GM12891 (cell line): Measurements from ENCODE around the gene DHCR7.

ENCODE experiments used
- DNase-seq: peaks from one replicate; pipeline ENCODE4 v3.0.0; 2011; ENCODE audit warnings: low spot score; ENCODE audit not compliant: insufficient read length
- FAIRE-seq: peaks from 2 replicates; lab custom pipeline; 2011; peaks lifted over from hg19 to GRCh38; lab: Jason Lieb, UNC
- PAX5 ChIP-seq: IDR thresholded peaks from 2 replicates; pipeline ENCODE4 v1.6.1; 2011; ENCODE audit warnings: low read length, moderate library complexity, mild to moderate bottlenecking; ENCODE audit not compliant: insufficient read depth, severe bottlenecking
- POLR2A ChIP-seq: IDR thresholded peaks from 2 replicates; pipeline ENCODE4 v1.6.1; 2011; ENCODE audit warnings: low read depth, low read length, control low read depth
- POLR2AphosphoS5 ChIP-seq: IDR thresholded peaks from 2 replicates; pipeline ENCODE4 v1.6.1; 2011; ENCODE audit warnings: low read depth, low read length, control low read depth
- POU2F2 ChIP-seq: IDR thresholded peaks from 2 replicates; pipeline ENCODE4 v1.6.1; 2011; ENCODE audit warnings: low read depth, mild to moderate bottlenecking, control low read depth, low read length, moderate library complexity
- SPI1 ChIP-seq: IDR thresholded peaks from 2 replicates; pipeline ENCODE4 v1.6.1; 2011; ENCODE audit warnings: low read depth, low read length, control low read depth
- TAF1 ChIP-seq: IDR thresholded peaks from 2 replicates; pipeline ENCODE4 v1.6.1; 2011; ENCODE audit warnings: low read depth, low read length, control low read depth

Gene DHCR7

DNA sequence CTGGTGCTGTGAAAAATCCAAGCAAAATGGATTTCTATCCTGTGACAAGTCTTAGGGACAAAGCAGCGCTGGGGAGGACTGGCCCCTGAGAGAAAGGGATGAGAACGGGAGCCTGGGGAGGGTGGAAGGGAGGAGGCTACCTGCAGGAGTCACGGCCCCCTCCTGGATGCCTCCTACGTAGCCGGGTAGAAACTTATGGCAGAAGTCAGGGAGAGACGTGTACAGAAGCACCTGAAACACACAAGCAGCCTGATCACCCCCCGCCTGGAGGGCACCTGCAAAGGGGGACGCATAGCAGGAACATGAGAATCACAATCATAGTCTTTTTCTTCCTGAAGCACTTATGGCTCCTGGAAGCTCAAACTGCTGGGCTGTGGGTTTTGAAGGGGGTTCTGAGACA lies 6.1 kb downstream of the DHCR7 start:
- TF ChIP-seq PAX5 (no peak), POLR2A (no peak), POLR2AphosphoS5 (no peak), SPI1 (no peak), TAF1 (no peak), POU2F2 (no peak)
- FAIRE-seq (no peak), DNase-seq (no peak)

DNA sequence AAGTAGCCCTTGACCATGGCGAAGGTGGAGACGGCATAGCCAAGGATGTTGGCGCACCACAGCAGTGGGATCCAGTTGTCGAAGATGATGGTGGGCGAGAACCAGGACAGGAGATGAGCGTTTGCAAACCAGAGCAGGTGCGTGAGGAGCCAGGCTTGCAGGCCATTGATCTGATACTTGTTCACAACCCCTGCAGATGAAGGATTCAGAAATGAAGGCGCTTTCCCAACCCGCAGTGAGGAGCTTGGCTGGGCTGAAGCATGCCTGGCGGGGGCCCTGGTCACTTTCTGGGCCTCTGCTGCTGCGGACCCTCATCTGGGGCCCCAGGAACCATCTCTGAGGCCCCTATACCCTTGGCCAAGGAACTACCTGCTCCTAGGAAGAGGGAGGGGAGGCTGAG lies 6.9 kb downstream of the DHCR7 start:
- DNase-seq (no peak), FAIRE-seq (no peak)
- no peak for TF ChIP-seq SPI1
- TF ChIP-seq POLR2A = no peak
- no peak for TF ChIP-seq PAX5
- TF ChIP-seq TAF1 = no peak

GRCh38 chr11:71440021-71440755 lies 8.0 kb downstream of the DHCR7 start:
- FAIRE-seq (no peak), DNase-seq (no peak)
- TF ChIP-seq TAF1 (no peak), POLR2AphosphoS5 (no peak), POU2F2 (no peak), SPI1 (no peak), PAX5 (no peak), POLR2A (no peak)

- no peak for FAIRE-seq
- DNase-seq = no peak
- TF ChIP-seq POLR2A = no peak
- no peak for TF ChIP-seq SPI1
- no peak for TF ChIP-seq POU2F2
- no peak for TF ChIP-seq TAF1
- no peak for TF ChIP-seq PAX5
- TF ChIP-seq POLR2AphosphoS5 = no peak
Measured at GRCh38 chr11:71438650-71439049, 9.5 kb downstream of the DHCR7 start.

GRCh38 chr11:71437879-71438278 lies 10.3 kb downstream of the DHCR7 start:
- no peak for FAIRE-seq
- no peak for DNase-seq
- TF ChIP-seq POU2F2 = no peak
- TF ChIP-seq PAX5 = no peak
- no peak for TF ChIP-seq POLR2AphosphoS5
- no peak for TF ChIP-seq SPI1
- TF ChIP-seq POLR2A = no peak

DNA sequence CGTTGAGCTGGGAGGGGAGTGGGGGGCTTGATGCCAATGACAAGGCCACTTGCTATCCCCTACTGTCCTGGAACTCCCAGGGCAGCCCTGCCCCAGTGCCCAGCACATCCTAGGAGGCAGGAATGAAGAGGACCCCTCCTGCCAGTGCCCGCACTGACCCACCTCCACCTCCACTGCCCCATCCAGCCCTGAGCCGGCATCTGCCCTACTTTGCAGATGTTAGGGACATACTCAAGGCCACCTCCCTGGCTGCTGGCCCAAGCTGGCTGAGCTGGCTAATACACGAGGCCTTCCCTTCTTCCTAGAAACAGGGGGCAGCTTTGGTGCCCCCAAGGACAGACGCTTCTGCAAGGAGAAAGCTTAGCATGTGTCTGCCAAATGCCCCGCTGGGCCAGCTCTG lies 10.8 kb downstream of the DHCR7 start:
- no peak for FAIRE-seq

GRCh38 chr11:71436861-71437260 lies 11.3 kb downstream of the DHCR7 start:
- DNase-seq (no peak), FAIRE-seq (no peak)
- no peak for TF ChIP-seq TAF1
- no peak for TF ChIP-seq SPI1
- TF ChIP-seq POLR2A = no peak
- no peak for TF ChIP-seq POLR2AphosphoS5
- TF ChIP-seq POU2F2 = no peak
- TF ChIP-seq PAX5 = no peak

More for the DNA sequence above, 10.8 kb downstream of the DHCR7 start:
- no peak for DNase-seq
- no peak for TF ChIP-seq TAF1
- no peak for TF ChIP-seq PAX5

GRCh38 chr11:71435278-71435951 lies 12.8 kb downstream of the DHCR7 start:
- DNase-seq (no peak), FAIRE-seq (no peak)
- no peak for TF ChIP-seq SPI1
- TF ChIP-seq TAF1 = no peak
- TF ChIP-seq POU2F2 = no peak
- no peak for TF ChIP-seq PAX5
- no peak for TF ChIP-seq POLR2A
- no peak for TF ChIP-seq POLR2AphosphoS5

DNA sequence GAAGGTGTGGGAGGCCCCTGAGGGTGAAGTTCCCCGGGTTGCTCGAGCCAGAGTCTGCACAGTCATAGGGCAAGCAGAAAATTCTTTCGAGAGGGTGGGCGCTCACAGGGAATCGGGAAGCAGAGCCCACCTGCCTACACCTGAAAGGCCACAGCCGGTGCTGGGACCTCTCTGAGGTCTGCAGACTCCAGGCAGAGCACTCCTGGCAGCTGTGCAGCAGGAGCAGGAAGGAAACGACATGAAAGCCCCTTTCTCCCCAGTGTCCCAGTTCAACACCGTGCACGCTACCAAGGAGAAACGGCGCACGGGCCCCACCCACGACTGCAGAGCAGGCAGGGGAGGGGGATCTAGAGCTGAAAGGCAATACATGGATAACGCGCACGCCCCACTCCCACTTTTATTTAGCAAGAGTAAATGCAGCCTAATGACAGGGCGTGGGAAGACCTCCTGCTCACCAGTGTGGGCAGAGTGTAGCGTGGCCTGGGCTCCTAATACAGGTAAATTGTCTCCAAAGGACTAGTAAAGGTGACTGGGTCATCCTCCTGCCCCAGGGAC lies 13.5 kb downstream of the DHCR7 start:
- TF ChIP-seq SPI1 = no peak
- TF ChIP-seq POLR2AphosphoS5 = no peak
- no peak for TF ChIP-seq TAF1
- TF ChIP-seq POLR2A = no peak
- no peak for TF ChIP-seq PAX5
- no peak for TF ChIP-seq POU2F2
- FAIRE-seq (no peak), DNase-seq (no peak)
